Keratinocyte (primary cell): Measurements from ENCODE around the gene CA11. TPM values are rescaled to one million over a fixed set of nuclear protein-coding genes. Genes with fewer than 3 reads are reported as not detected.
"Not testable (repeated sequence)": the region's sequence is repeated elsewhere in the genome, so short reads cannot be mapped to it uniquely, and the experiment has no call there.

ENCODE experiments used
- DNase-seq: peaks from one replicate; pipeline ENCODE4 v3.0.0-alpha.2; 2011; ENCODE audit warnings: low read depth, missing footprints, low spot score
- FAIRE-seq: peaks from 2 replicates; lab custom pipeline; 2011; peaks lifted over from hg19 to GRCh38; lab: Jason Lieb, UNC
- H2AFZ ChIP-seq: 2 replicates; pipeline ENCODE4 v1.6.0; 2012; ENCODE audit warnings: low read length, control low read depth, inconsistent platforms; ENCODE audit not compliant: control insufficient read depth
- H3K27ac ChIP-seq: 2 replicates; pipeline ENCODE4 v1.5.1; 2011; ENCODE audit warnings: low read length; ENCODE audit not compliant: control insufficient read depth, insufficient read depth
- H3K27me3 ChIP-seq: 3 replicates; pipeline ENCODE4 v1.6.0; 2011; ENCODE audit warnings: low read length; ENCODE audit not compliant: control insufficient read depth, insufficient read depth; ENCODE audit errors: extremely low read depth
- H3K36me3 ChIP-seq, 2 experiments: 2 replicates in 1 of 2; 3 replicates in 1 of 2; pipeline ENCODE4 v1.5.1; 2011; ENCODE audit warnings: low read length in 2 of 2, mild to moderate bottlenecking in 1 of 2; ENCODE audit not compliant: control insufficient read depth in 2 of 2, insufficient read depth in 2 of 2; ENCODE audit errors: extremely low read depth in 1 of 2
- H3K4me1 ChIP-seq: 3 replicates; pipeline ENCODE4 v1.5.1; 2011; ENCODE audit warnings: low read length; ENCODE audit not compliant: control insufficient read depth, insufficient read depth; ENCODE audit errors: extremely low read depth
- H3K4me2 ChIP-seq: 3 replicates; pipeline ENCODE4 v1.6.0; 2011; ENCODE audit warnings: low read depth, low read length; ENCODE audit not compliant: control insufficient read depth, insufficient read depth; ENCODE audit errors: extremely low read depth
- H3K4me3 ChIP-seq, 3 experiments: fragments of 200-600 bp in 1 of 3; sonication (generic) in 1 of 3; 2 replicates in 2 of 3; 3 replicates in 1 of 3; pipeline ENCODE4 v1.5.1; 2011 to 2016; ENCODE audit warnings: low read length in 3 of 3, mild to moderate bottlenecking in 3 of 3, control low read depth in 2 of 3, inconsistent platforms in 1 of 3, low read depth in 1 of 3, mixed read lengths in 1 of 3, mixed run types in 1 of 3, moderate library complexity in 1 of 3; ENCODE audit not compliant: control insufficient read depth in 2 of 3, insufficient read depth in 2 of 3; ENCODE audit errors: extremely low read depth in 1 of 3
- H3K79me2 ChIP-seq: 2 replicates; pipeline ENCODE4 v1.6.0; 2012; ENCODE audit warnings: low read length; ENCODE audit not compliant: control insufficient read depth, insufficient read depth
- H3K9ac ChIP-seq: 3 replicates; pipeline ENCODE4 v1.6.0; 2011; ENCODE audit warnings: low read length; ENCODE audit not compliant: control insufficient read depth, insufficient read depth; ENCODE audit errors: extremely low read depth
- H3K9me1 ChIP-seq: 3 replicates; pipeline ENCODE4 v1.6.0; 2011; ENCODE audit warnings: low read length; ENCODE audit not compliant: control insufficient read depth, insufficient read depth; ENCODE audit errors: extremely low read depth
- H3K9me3 ChIP-seq: 2 replicates; pipeline ENCODE4 v1.5.1; 2012; ENCODE audit warnings: low read depth, low read length; ENCODE audit not compliant: control insufficient read depth
- H4K20me1 ChIP-seq: 3 replicates; pipeline ENCODE4 v1.6.0; 2011; ENCODE audit warnings: low read length; ENCODE audit not compliant: control insufficient read depth, insufficient read depth; ENCODE audit errors: extremely low read depth
- EZH2 ChIP-seq: IDR thresholded peaks from one replicate; pipeline ENCODE4 v1.6.1; 2012; ENCODE audit warnings: inconsistent platforms, mild to moderate bottlenecking, low read length, moderate library complexity
- dilution Hi-C: fragments of 300-500 bp; cut with MboI; formaldehyde crosslinking; loops from one replicate; pipeline ENCODE4 v1.7.0; 2020; ENCODE audit warnings: low sequenced_read_pairs; ENCODE audit not compliant: extremely low pct_ligation_motif_present
- polyA plus RNA-seq, 5 experiments: library from polyadenylated mRNA; depleted of rRNA in 3 of 5; stranded (reverse) in 3 of 5; stranded (forward) in 1 of 5; unstranded in 1 of 5; fragments of >200 nt; gene quantifications; 1 replicate in 1 of 5; 2 replicates in 3 of 5; 3 replicates in 1 of 5; pipeline versions ENCODE4 v1.2.1 to v1.2.3, GENCODE V29; 2011 to 2012; ENCODE audit warnings: missing spikeins in 2 of 5, low read depth in 1 of 5, low replicate concordance in 1 of 5
- TF ChIP-seq, protein P1 (sequence below), 3 experiments: IDR thresholded peaks in 1 of 3; conservative IDR thresholded peaks in 1 of 3; optimal IDR thresholded peaks in 1 of 3; 2 replicates in 2 of 3; 3 replicates in 1 of 3; pipeline versions ENCODE3 to v1.5.1; 2011; ENCODE audit warnings: low read length in 3 of 3, mild to moderate bottlenecking in 3 of 3, moderate library complexity in 2 of 3, control low read depth in 1 of 3, inconsistent platforms in 1 of 3; ENCODE audit not compliant: insufficient read depth in 2 of 3; ENCODE audit errors: extremely low read depth in 1 of 3

The CA11 gene
- polyA plus RNA-seq, 1 donor (not counting 4 experiments of a cell fraction or from before 2014, with no cell fraction given) = 1.6 TPM

DNA sequence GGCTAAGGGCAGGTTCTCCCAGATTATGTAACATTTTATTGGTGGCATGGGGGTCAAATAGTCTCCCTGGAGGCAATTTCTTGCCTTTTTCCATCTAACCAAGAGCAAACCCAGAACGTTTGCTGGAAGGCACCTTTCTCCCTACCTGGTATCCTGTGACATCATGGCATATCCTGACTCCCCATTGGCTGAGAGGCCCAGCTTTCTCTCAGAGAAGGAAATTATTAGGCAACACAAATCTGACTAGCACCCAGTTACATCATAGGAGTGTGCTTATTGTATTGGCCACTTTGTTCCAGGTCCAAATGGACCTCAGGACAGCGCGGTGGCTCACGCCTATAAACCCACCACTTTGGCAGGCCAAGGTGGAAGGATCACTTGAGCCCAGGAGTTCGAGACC, 13.8 kb upstream of the CA11 start:
- peaks cover 4% of the 10 kb centered on the region for H3K4me1 ChIP-seq
- H2AFZ ChIP-seq = no peak overlapping the region
- no peaks in the 10 kb centered on the region for H3K27me3 ChIP-seq
- TF ChIP-seq EZH2 = no peak
- TF ChIP-seq, protein P1, sequence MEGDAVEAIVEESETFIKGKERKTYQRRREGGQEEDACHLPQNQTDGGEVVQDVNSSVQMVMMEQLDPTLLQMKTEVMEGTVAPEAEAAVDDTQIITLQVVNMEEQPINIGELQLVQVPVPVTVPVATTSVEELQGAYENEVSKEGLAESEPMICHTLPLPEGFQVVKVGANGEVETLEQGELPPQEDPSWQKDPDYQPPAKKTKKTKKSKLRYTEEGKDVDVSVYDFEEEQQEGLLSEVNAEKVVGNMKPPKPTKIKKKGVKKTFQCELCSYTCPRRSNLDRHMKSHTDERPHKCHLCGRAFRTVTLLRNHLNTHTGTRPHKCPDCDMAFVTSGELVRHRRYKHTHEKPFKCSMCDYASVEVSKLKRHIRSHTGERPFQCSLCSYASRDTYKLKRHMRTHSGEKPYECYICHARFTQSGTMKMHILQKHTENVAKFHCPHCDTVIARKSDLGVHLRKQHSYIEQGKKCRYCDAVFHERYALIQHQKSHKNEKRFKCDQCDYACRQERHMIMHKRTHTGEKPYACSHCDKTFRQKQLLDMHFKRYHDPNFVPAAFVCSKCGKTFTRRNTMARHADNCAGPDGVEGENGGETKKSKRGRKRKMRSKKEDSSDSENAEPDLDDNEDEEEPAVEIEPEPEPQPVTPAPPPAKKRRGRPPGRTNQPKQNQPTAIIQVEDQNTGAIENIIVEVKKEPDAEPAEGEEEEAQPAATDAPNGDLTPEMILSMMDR (optimal IDR thresholded peaks at IDR 0.05 in 1 of 3, IDR thresholded peaks at IDR 0.05 in 1 of 3, conservative IDR thresholded peaks at IDR 0.05 in 1 of 3; ENCODE audit: extremely low read depth in 1 of 3, insufficient read depth in 2 of 3, low read length in 3 of 3) = no peak
- DNase-seq (no peak), FAIRE-seq (no peak)
- H3K9me3 ChIP-seq = no peaks in the 10 kb centered on the region
- no peak overlapping the region for H3K4me3 ChIP-seq
- no peaks in the 10 kb centered on the region for H4K20me1 ChIP-seq
- H3K79me2 ChIP-seq = no peaks in the 10 kb centered on the region
- H3K36me3 ChIP-seq = no peaks in the 10 kb centered on the region
- H3K9ac ChIP-seq = no peak overlapping the region
- dilution Hi-C loops = no loop called here
- H3K4me2 ChIP-seq = no peak overlapping the region
- H3K9me1 ChIP-seq = no peaks in the 10 kb centered on the region
- no peak overlapping the region for H3K27ac ChIP-seq

GRCh38 chr19:48658483-48658882, 12.5 kb upstream of the CA11 start:
- Histone ChIP-seq H3K9ac (no peak overlapping the region), H3K9me1 (no peaks in the 10 kb centered on the region), H3K79me2 (no peaks in the 10 kb centered on the region), H3K27ac (no peak overlapping the region), H3K27me3 (no peaks in the 10 kb centered on the region), H3K4me1 (peaks cover 4% of the 10 kb centered on the region), H2AFZ (no peak overlapping the region), H3K9me3 (no peaks in the 10 kb centered on the region), H3K36me3 (no peaks in the 10 kb centered on the region), H4K20me1 (no peaks in the 10 kb centered on the region), H3K4me2 (no peak overlapping the region), H3K4me3 (no peak overlapping the region)
- dilution Hi-C loops = no loop called here
- TF ChIP-seq EZH2 = no peak
- TF ChIP-seq, protein P1 (optimal IDR thresholded peaks at IDR 0.05 in 1 of 3, IDR thresholded peaks at IDR 0.05 in 1 of 3, conservative IDR thresholded peaks at IDR 0.05 in 1 of 3; ENCODE audit: extremely low read depth in 1 of 3, insufficient read depth in 2 of 3, low read length in 3 of 3) = no peak
- DNase-seq = no peak
- no peak for FAIRE-seq

- H3K9me3 ChIP-seq, FAIRE-seq, H3K79me2 ChIP-seq, H3K27me3 ChIP-seq, dilution Hi-C loops, H3K9me1 ChIP-seq, H4K20me1 ChIP-seq, H3K4me1 ChIP-seq, H3K4me2 ChIP-seq, H3K27ac ChIP-seq, H3K9ac ChIP-seq, DNase-seq, H3K36me3 ChIP-seq, H2AFZ ChIP-seq, H3K4me3 ChIP-seq: not testable (repeated sequence)
These were observed 11.8 kb upstream of the CA11 start for GRCh38 chr19:48657828-48658227.
